Gastroesophageal sphincter (tissue), 3 donors: ENCODE measurements around the gene RALGPS2.

Source experiments
- CTCF ChIP-seq, 4 experiments: fragments of 200-600 bp in 2 of 4; fragments of 450-650 bp in 2 of 4; sonication (generic) in 1 of 4; IDR thresholded peaks; one replicate each; pipeline ENCODE4 v1.5.1; 2017 to 2019; ENCODE audit warnings: antibody characterized with exemption in 4 of 4, mild to moderate bottlenecking in 2 of 4, moderate library complexity in 2 of 4
- EP300 ChIP-seq: sonication (generic); formaldehyde crosslinking; IDR thresholded peaks from one replicate; pipeline ENCODE4 v1.6.1; 2017; ENCODE audit warnings: antibody characterized with exemption, mild to moderate bottlenecking
- POLR2A ChIP-seq, 2 donors: fragments of 450-650 bp; IDR thresholded peaks; one replicate each; pipeline ENCODE4 v1.6.1; 2017; ENCODE audit warnings: antibody characterized with exemption in 2 of 2, mild to moderate bottlenecking in 2 of 2, moderate library complexity in 1 of 2
- POLR2AphosphoS5 ChIP-seq: sonication (generic); formaldehyde crosslinking; IDR thresholded peaks from one replicate; pipeline ENCODE4 v1.6.1; 2017; ENCODE audit warnings: antibody characterized with exemption

- TF ChIP-seq CTCF (IDR thresholded peaks at IDR 0.05) (no peak), EP300 (no peak), POLR2AphosphoS5 (no peak), POLR2A (IDR thresholded peaks at IDR 0.05) (no peak)
Observed at GRCh38 chr1:178926046-178926445, 201.0 kb downstream of the RALGPS2 start.
